DND-41 (cell line): ENCODE measurements around the gene CCDC92.

Experiments used
- ATAC-seq: fragments of 200-7000 bp; cut with Tn5 transposase; 3 replicates; pipeline ENCODE4 v1.9.1; 2021; ENCODE audit warnings: low read depth; ENCODE audit not compliant: insufficient read depth
- DNase-seq: peaks from one replicate; pipeline ENCODE4 v3.0.0-alpha.2; 2020
- H2AFZ ChIP-seq: 2 replicates; pipeline ENCODE4 v1.6.0; 2012; ENCODE audit warnings: low read depth, low read length
- H3K27ac ChIP-seq: 2 replicates; pipeline ENCODE4 v1.5.1; 2012; ENCODE audit warnings: low read length, inconsistent platforms
- H3K27me3 ChIP-seq: fragments of 200-600 bp; sonication (generic); 2 replicates; pipeline ENCODE4 v1.6.0; 2012; ENCODE audit warnings: low read length, mild to moderate bottlenecking, inconsistent platforms; ENCODE audit not compliant: insufficient read depth, poor library complexity
- H3K36me3 ChIP-seq: 2 replicates; pipeline ENCODE4 v1.5.1; 2012; ENCODE audit warnings: low read length, inconsistent platforms; ENCODE audit not compliant: insufficient read depth
- H3K4me1 ChIP-seq: 2 replicates; pipeline ENCODE4 v1.5.1; 2012; ENCODE audit warnings: mild to moderate bottlenecking, low read length; ENCODE audit not compliant: insufficient read depth
- H3K4me2 ChIP-seq: 2 replicates; pipeline ENCODE4 v1.6.0; 2012; ENCODE audit warnings: mild to moderate bottlenecking, moderate library complexity, low read length, inconsistent platforms; ENCODE audit not compliant: insufficient read depth
- H3K4me3 ChIP-seq, 2 experiments: fragments of 200-600 bp in 1 of 2; shearing (Covaris generic) in 1 of 2; 2 replicates each; pipeline ENCODE4 v1.5.1; 2012 to 2016; ENCODE audit warnings: inconsistent platforms in 2 of 2, low read length in 2 of 2, mild to moderate bottlenecking in 2 of 2, low read depth in 1 of 2, moderate library complexity in 1 of 2
- H3K79me2 ChIP-seq: 2 replicates; pipeline ENCODE4 v1.6.0; 2012; ENCODE audit warnings: low read length, inconsistent platforms; ENCODE audit not compliant: insufficient read depth
- H3K9ac ChIP-seq: 2 replicates; pipeline ENCODE4 v1.6.0; 2012; ENCODE audit warnings: low read depth, mild to moderate bottlenecking, inconsistent platforms, low read length, moderate library complexity
- H3K9me3 ChIP-seq: 2 replicates; pipeline ENCODE4 v1.5.1; 2012; ENCODE audit warnings: low read length, moderate library complexity, mild to moderate bottlenecking, inconsistent platforms; ENCODE audit not compliant: insufficient read depth, severe bottlenecking
- H4K20me1 ChIP-seq: 2 replicates; pipeline ENCODE4 v1.6.0; 2012; ENCODE audit warnings: low read length; ENCODE audit not compliant: insufficient read depth
- EZH2 ChIP-seq: IDR thresholded peaks from 3 replicates; pipeline ENCODE4 v1.6.1; 2012; ENCODE audit warnings: borderline replicate concordance, low read depth, mild to moderate bottlenecking, moderate library complexity, low read length, inconsistent platforms; ENCODE audit not compliant: severe bottlenecking
- TF ChIP-seq, protein P1 (sequence below): IDR thresholded peaks from 2 replicates; pipeline ENCODE4 v1.5.1; 2012; ENCODE audit warnings: borderline replicate concordance, low read length, moderate library complexity, mild to moderate bottlenecking; ENCODE audit not compliant: poor library complexity, severe bottlenecking; ENCODE audit errors: extremely low read depth

Gene CCDC92

DNA sequence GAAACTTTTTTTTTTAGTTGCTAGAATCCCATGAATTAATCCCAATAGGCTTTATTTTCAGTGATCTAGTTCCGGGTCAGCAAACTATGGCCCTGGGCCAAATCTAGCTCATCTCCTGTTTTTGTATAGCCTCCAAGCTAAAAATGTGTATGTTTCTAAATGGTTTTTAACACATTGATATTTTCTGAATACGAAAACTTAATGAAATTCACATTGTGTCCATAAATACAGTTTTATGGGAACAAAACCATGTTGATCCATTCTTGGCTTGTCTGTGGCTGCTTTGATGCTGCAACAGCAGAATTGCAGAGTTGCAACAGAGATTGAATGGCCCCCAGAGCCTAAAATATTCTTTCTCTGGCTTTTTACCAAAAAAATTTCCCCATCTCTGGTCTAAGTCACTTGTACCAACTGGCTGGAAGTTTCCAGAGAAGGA is 47.9 kb upstream of the CCDC92 start:
- no peak for ATAC-seq
- H3K9me3 ChIP-seq, result no peaks in the 10 kb centered on the region
- no peaks in the 10 kb centered on the region for H4K20me1 ChIP-seq
- H2AFZ ChIP-seq, result no peak overlapping the region
- no peak overlapping the region for H3K27ac ChIP-seq
- no peak for DNase-seq
- no peaks in the 10 kb centered on the region for H3K4me1 ChIP-seq
- no peaks in the 10 kb centered on the region for H3K36me3 ChIP-seq
- no peaks in the 10 kb centered on the region for H3K79me2 ChIP-seq
- no peaks in the 10 kb centered on the region for H3K27me3 ChIP-seq
- H3K4me2 ChIP-seq, result no peak overlapping the region
- H3K4me3 ChIP-seq, result no peak overlapping the region
- TF ChIP-seq EZH2, result no peak
- TF ChIP-seq, protein P1, sequence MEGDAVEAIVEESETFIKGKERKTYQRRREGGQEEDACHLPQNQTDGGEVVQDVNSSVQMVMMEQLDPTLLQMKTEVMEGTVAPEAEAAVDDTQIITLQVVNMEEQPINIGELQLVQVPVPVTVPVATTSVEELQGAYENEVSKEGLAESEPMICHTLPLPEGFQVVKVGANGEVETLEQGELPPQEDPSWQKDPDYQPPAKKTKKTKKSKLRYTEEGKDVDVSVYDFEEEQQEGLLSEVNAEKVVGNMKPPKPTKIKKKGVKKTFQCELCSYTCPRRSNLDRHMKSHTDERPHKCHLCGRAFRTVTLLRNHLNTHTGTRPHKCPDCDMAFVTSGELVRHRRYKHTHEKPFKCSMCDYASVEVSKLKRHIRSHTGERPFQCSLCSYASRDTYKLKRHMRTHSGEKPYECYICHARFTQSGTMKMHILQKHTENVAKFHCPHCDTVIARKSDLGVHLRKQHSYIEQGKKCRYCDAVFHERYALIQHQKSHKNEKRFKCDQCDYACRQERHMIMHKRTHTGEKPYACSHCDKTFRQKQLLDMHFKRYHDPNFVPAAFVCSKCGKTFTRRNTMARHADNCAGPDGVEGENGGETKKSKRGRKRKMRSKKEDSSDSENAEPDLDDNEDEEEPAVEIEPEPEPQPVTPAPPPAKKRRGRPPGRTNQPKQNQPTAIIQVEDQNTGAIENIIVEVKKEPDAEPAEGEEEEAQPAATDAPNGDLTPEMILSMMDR, result no peak
- no peak overlapping the region for H3K9ac ChIP-seq

DNA sequence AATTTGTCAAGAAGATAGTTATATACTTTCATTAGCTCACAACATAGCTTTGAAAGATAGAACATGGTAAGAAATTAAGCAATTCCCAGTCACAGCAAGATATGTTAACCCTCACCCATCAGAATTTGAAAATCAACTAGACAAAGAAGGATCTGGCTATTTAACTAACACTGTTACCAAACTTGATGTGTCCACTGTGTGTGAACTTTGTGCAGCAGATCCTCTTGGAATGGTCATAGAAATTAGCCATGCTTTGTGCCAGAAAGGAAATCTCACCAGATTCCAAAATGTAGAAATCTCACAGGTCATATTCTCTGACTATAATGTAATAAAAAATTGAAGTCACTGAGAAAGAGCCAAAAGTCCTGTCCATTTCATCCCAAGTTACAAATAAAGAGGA is 46.5 kb upstream of the CCDC92 start:
- no peaks in the 10 kb centered on the region for H3K36me3 ChIP-seq
- no peaks in the 10 kb centered on the region for H3K4me1 ChIP-seq
- H3K4me2 ChIP-seq, result no peak overlapping the region
- H3K79me2 ChIP-seq, result no peaks in the 10 kb centered on the region
- H3K9me3 ChIP-seq, result no peaks in the 10 kb centered on the region
- no peak overlapping the region for H3K27ac ChIP-seq
- no peak overlapping the region for H2AFZ ChIP-seq
- TF ChIP-seq EZH2, result no peak
- TF ChIP-seq, protein P1, result no peak
- no peak for DNase-seq
- H3K9ac ChIP-seq, result no peak overlapping the region
- no peaks in the 10 kb centered on the region for H4K20me1 ChIP-seq
- H3K4me3 ChIP-seq, result no peak overlapping the region
- no peak for ATAC-seq
- H3K27me3 ChIP-seq, result no peaks in the 10 kb centered on the region

DNA sequence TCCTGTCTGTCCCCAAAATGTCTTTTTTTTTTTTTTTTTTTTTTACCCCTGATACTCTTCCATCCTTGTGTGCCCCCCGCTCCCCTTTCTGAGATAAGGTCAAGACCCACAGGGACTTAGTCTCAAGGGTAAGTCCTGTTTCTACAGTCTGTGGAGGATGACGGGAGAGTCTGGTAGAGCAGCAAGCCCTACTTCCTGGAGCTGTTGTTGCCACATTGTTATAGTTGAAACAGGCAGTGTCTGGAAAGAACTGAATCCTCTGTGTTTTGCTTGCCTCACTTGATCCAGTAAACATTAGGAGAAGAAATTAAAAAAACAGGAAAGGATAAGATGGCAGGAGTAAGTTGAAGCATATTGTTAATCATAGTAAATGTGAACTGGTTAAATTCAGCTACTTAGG is 45.9 kb upstream of the CCDC92 start:
- Histone ChIP-seq H3K36me3 (no peaks in the 10 kb centered on the region), H2AFZ (no peak overlapping the region), H3K79me2 (no peaks in the 10 kb centered on the region), H3K9ac (no peak overlapping the region), H4K20me1 (no peaks in the 10 kb centered on the region), H3K4me2 (no peak overlapping the region), H3K27ac (no peak overlapping the region), H3K27me3 (no peaks in the 10 kb centered on the region), H3K4me3 (no peak overlapping the region), H3K9me3 (no peaks in the 10 kb centered on the region), H3K4me1 (no peaks in the 10 kb centered on the region)
- TF ChIP-seq EZH2, result no peak
- TF ChIP-seq, protein P1, result no peak
- no peak for DNase-seq
- no peak for ATAC-seq

DNA sequence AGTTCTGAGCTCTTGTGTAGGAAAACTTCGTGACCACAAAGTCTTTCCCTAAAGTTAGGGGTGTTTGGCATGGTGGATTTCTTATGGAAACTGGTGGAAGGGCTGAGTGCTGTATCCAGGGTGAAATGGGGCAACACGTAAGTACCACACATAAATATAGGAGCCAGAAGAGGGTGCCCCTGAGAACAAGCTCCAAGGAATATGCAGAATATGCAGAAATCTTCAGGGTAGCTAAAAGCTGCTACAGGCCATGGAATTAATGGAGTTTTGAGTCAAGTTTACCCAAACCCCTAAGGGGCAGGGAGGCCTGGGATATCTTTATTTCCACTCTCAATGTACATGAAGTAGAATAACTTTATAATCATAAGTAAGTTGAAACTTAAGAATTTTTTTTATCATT is 44.4 kb upstream of the CCDC92 start:
- Histone ChIP-seq H4K20me1 (no peaks in the 10 kb centered on the region), H3K4me1 (no peaks in the 10 kb centered on the region), H3K9me3 (no peaks in the 10 kb centered on the region), H3K79me2 (no peaks in the 10 kb centered on the region), H3K36me3 (peaks cover 12% of the 10 kb centered on the region), H3K9ac (no peak overlapping the region), H3K27ac (no peak overlapping the region), H3K4me2 (no peak overlapping the region), H3K27me3 (no peaks in the 10 kb centered on the region), H3K4me3 (no peak overlapping the region), H2AFZ (no peak overlapping the region)
- no peak for TF ChIP-seq EZH2
- TF ChIP-seq, protein P1, result no peak
- DNase-seq (no peak), ATAC-seq (no peak)
